Measurements from ENCODE around the gene UBAC2.

- TF ChIP-seq, protein P1, sequence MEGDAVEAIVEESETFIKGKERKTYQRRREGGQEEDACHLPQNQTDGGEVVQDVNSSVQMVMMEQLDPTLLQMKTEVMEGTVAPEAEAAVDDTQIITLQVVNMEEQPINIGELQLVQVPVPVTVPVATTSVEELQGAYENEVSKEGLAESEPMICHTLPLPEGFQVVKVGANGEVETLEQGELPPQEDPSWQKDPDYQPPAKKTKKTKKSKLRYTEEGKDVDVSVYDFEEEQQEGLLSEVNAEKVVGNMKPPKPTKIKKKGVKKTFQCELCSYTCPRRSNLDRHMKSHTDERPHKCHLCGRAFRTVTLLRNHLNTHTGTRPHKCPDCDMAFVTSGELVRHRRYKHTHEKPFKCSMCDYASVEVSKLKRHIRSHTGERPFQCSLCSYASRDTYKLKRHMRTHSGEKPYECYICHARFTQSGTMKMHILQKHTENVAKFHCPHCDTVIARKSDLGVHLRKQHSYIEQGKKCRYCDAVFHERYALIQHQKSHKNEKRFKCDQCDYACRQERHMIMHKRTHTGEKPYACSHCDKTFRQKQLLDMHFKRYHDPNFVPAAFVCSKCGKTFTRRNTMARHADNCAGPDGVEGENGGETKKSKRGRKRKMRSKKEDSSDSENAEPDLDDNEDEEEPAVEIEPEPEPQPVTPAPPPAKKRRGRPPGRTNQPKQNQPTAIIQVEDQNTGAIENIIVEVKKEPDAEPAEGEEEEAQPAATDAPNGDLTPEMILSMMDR (IDR thresholded peaks at IDR 0.05; ENCODE audit: low read length), result no peak
- TF ChIP-seq EZH2 (IDR thresholded peaks at IDR 0.05; ENCODE audit: borderline replicate concordance, low read length), result no peak
These were observed 205.3 kb downstream of the UBAC2 start for GRCh38 chr13:99405966-99406365.

All from OCI-LY1 (cell line).